GM19193 (cell line): Measurements from ENCODE around the gene GGA3.

Experiments used
- POLR2A ChIP-seq: IDR thresholded peaks from 4 replicates; pipeline ENCODE4 v1.6.1; 2011; ENCODE audit not compliant: insufficient read depth, insufficient read length; ENCODE audit errors: extremely low read depth

GGA3 gene

GRCh38 chr17:75263055-75263454, 1.6 kb upstream of the GGA3 start:
- TF ChIP-seq POLR2A = no peak

GRCh38 chr17:75262112-75262606, 753 bp upstream of the GGA3 start:
- no peak for TF ChIP-seq POLR2A

- no peak for TF ChIP-seq POLR2A
Observed at GRCh38 chr17:75260641-75261335, 618 bp downstream of the GGA3 start.

- no peak for TF ChIP-seq POLR2A
Observed at GRCh38 chr17:75252039-75252816, 9.2 kb downstream of the GGA3 start.

GRCh38 chr17:75250009-75250471, 11.4 kb downstream of the GGA3 start:
- peak; percentile 36 for TF ChIP-seq POLR2A

- no peak for TF ChIP-seq POLR2A
Observed at GRCh38 chr17:75249564-75249963, 11.8 kb downstream of the GGA3 start.

- no peak for TF ChIP-seq POLR2A
Observed at GRCh38 chr17:75246404-75246803, 15.0 kb downstream of the GGA3 start.

- TF ChIP-seq POLR2A = no peak
Observed at GRCh38 chr17:75245011-75245410, 16.4 kb downstream of the GGA3 start.

GRCh38 chr17:75244133-75244866, 17.1 kb downstream of the GGA3 start:
- TF ChIP-seq POLR2A = no peak

- TF ChIP-seq POLR2A = no peak
Observed at GRCh38 chr17:75242461-75243042, 18.9 kb downstream of the GGA3 start.

- TF ChIP-seq POLR2A = no peak
Observed at GRCh38 chr17:75241996-75242460, 19.4 kb downstream of the GGA3 start.

GRCh38 chr17:75241502-75241901, 19.9 kb downstream of the GGA3 start:
- TF ChIP-seq POLR2A = no peak

GRCh38 chr17:75241143-75241430, 20.3 kb downstream of the GGA3 start:
- TF ChIP-seq POLR2A = no peak

GRCh38 chr17:75240394-75241142, 20.8 kb downstream of the GGA3 start:
- TF ChIP-seq POLR2A = no peak

GRCh38 chr17:75239778-75240393, 21.5 kb downstream of the GGA3 start:
- TF ChIP-seq POLR2A = no peak

GRCh38 chr17:75239214-75239613, 22.2 kb downstream of the GGA3 start:
- TF ChIP-seq POLR2A = peak; percentile 30
